Activated T-cell treated with anti-CD3 and anti-CD28 coated beads, Interleukin-2, amount 50 U/mL, for 4 hours (primary cell): Measurements from ENCODE around the gene RSPRY1. TPM values are rescaled to one million over a fixed set of nuclear protein-coding genes. Genes with fewer than 3 reads are reported as not detected.

Source experiments
- ATAC-seq, 2 donors: fragments of 200-7000 bp; cut with Tn5 transposase; one replicate each; pipeline ENCODE4 v1.10.0; 2021
- DNase-seq: peaks from one replicate; pipeline ENCODE4 v3.0.0-alpha.2; 2020
- H3K27me3 Mint-ChIP-seq: one replicate; pipeline ENCODE4 v1.8.0; 2021; ENCODE audit warnings: low read depth, mixed read lengths
- H3K36me3 Mint-ChIP-seq: one replicate; pipeline ENCODE4 v1.8.0; 2022; ENCODE audit warnings: mixed read lengths; ENCODE audit not compliant: insufficient read depth
- H3K4me1 Mint-ChIP-seq: one replicate; pipeline ENCODE4 v1.8.0; 2021; ENCODE audit warnings: low read depth, mixed read lengths
- H3K4me3 Mint-ChIP-seq: one replicate; pipeline ENCODE4 v1.8.0; 2021; ENCODE audit warnings: mild to moderate bottlenecking, moderate library complexity, mixed read lengths
- H3K9me3 Mint-ChIP-seq: one replicate; pipeline ENCODE4 v1.8.0; 2021; ENCODE audit warnings: mixed read lengths
- total RNA-seq, 3 donors: library from RNA; stranded (reverse); gene quantifications; one replicate each; pipeline ENCODE4 v1.2.1, GENCODE V29; 2021

The RSPRY1 gene
- total RNA-seq = 10 to 100 TPM; 30.4 to 33.3 (median 32.4) TPM

DNA sequence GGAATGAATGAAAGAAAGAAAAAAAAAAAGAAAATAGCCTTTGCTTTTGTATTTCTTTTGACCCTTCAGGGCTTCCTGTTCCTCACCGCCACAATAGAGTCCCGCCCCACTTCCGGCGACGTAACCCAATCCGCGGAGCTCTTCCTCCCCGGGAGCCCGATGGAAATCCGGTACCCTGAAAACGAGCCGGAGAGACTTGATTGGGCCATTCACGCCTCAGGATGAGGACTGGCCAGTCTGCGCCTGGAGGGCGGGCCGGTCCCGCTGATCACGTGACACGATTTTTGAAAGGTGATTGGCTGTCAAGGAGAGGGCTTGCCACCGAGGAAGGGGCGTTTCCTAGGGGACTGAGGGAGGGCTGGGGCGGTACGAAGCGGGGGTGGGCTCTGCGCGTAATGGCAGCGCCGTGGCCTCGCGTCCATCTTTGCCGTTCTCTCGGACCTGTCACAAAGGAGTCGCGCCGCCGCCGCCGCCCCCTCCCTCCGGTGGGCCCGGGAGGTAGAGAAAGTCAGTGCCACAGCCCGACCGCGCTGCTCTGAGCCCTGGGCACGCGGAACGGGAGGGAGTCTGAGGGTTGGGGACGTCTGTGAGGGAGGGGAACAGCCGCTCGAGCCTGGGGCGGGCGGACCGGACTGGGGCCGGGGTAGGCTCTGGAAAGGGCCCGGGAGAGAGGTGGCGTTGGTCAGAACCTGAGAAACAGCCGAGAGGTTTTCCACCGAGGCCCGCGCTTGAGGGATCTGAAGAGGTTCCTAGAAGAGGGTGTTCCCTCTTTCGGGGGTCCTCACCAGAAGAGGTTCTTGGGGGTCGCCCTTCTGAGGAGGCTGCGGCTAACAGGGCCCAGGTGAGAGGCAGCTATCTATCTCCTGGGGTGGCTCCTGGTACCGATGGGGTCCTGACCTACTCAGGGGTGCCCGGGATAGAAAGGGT lies at the start of gene RSPRY1, which contains the start of gene PSME3IP1:
RSPRY1 (plus strand) TSS at position 385 of the 927 bp plus-strand sequence. CDS start 18,330 bp downstream, outside the sequence.
PSME3IP1 (minus strand) TSS at position 95 of the 927 bp plus-strand sequence. CDS start 12,185 bp downstream, outside the sequence.
- Mint-ChIP-seq H3K36me3 (peaks cover 2% of the 10 kb centered on the region), H3K4me3 (peak within 1 kb of the TSS; percentile 98), H3K4me1 (peaks cover 44% of the 10 kb centered on the region), H3K9me3 (no peaks in the 10 kb centered on the region), H3K27me3 (no peaks in the 10 kb centered on the region)
- ATAC-seq (peak; percentile 94 to 95), DNase-seq (peak; percentile 97)

DNA sequence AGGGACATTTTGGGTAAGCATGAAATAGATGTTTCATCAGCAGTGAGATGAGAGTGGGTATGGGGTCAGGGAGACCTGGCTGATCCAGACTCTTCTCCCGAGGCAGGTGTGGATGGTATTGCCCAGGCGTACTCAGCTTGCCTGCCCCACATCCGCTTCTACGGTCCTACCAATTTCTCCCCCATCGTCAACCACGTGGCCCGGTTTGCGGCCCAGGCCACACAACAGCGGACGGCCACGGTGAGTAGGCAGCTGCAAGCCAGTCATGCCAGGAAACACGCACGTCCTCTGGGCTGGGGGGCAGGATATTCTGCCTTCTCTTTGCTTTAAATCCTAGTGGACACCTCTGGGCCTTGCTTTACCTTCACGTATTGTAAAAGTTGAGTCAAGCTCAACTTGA lies 49.1 kb upstream of the RSPRY1 start:
- no peaks in the 10 kb centered on the region for H3K36me3 Mint-ChIP-seq
- no peak overlapping the region for H3K4me3 Mint-ChIP-seq
- H3K4me1 Mint-ChIP-seq = peaks cover 72% of the 10 kb centered on the region
- H3K9me3 Mint-ChIP-seq = no peaks in the 10 kb centered on the region
- H3K27me3 Mint-ChIP-seq = no peaks in the 10 kb centered on the region
- no peak for ATAC-seq
- DNase-seq = no peak

DNA sequence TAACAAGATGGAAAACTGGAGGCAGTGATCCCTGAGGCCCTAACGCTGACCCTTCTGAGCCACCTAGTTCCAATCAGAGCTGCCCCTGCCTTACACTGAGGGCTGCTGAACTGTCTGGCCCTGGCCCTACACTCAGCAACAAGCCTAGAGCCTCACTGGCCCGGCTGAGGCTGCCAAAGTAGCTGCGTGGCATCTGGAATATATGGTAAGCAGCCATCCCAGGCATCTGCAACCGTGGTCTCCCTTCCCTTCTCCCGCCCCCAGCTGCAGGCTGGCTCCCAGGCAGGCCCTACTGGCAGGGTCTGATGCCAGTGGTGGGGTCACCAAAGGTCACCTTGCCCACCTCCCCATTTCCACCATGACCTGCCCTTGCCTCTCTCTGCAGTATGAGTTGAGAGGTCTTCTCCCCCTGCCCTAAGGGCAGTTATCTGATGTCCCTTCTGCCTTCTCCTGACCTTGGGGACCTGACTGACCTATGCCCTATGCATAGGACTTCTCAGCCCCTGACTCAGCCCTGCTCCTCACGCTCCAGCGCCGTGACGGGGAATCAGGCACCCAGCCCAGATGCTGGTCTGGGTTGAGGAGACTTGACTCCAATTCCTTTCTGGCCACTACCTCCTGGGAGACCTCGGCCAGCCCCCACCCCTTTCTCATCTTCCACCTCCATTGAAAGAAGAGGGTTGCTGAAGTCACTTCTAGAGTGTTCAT lies 48.4 kb upstream of the RSPRY1 start:
- Mint-ChIP-seq H3K36me3 (no peaks in the 10 kb centered on the region), H3K4me1 (peaks cover 73% of the 10 kb centered on the region), H3K4me3 (no peak overlapping the region), H3K27me3 (no peaks in the 10 kb centered on the region), H3K9me3 (no peaks in the 10 kb centered on the region)
- DNase-seq (no peak), ATAC-seq (no peak)

DNA sequence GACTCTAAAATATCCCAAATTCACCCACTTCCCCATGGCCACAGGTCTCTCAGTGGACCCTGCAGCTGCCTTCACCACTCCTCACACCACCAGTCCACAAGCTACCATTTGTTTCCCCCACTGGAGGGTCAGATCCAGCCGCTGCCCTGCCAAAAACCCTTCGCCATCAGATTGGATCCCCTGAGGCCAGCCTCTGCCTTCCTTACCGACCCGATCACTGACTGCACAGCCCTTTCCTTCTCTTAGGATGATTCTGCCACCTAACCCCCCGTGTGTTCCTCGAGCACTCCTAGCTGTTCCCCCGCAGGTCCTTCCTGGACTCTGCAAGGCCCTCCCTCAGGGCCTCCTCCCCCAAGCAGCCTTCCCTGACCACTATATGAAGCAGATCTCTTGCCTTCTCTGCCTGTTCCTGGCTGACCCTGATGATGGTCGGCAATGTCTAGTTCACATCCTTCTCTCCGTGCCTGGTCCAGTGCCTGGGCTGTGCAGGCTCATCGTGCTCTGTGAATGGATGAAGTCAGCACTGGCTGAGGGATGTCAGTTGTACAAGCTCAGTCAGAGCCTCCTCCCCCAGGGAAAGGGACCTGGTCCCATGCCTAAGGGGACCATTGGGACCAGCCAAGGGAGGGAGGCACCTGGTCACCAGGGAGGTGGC lies 47.7 kb upstream of the RSPRY1 start:
- ATAC-seq (no peak), DNase-seq (no peak)
- Mint-ChIP-seq H3K36me3 (no peaks in the 10 kb centered on the region), H3K4me1 (peaks cover 76% of the 10 kb centered on the region), H3K27me3 (no peaks in the 10 kb centered on the region), H3K9me3 (no peaks in the 10 kb centered on the region), H3K4me3 (no peak overlapping the region)

DNA sequence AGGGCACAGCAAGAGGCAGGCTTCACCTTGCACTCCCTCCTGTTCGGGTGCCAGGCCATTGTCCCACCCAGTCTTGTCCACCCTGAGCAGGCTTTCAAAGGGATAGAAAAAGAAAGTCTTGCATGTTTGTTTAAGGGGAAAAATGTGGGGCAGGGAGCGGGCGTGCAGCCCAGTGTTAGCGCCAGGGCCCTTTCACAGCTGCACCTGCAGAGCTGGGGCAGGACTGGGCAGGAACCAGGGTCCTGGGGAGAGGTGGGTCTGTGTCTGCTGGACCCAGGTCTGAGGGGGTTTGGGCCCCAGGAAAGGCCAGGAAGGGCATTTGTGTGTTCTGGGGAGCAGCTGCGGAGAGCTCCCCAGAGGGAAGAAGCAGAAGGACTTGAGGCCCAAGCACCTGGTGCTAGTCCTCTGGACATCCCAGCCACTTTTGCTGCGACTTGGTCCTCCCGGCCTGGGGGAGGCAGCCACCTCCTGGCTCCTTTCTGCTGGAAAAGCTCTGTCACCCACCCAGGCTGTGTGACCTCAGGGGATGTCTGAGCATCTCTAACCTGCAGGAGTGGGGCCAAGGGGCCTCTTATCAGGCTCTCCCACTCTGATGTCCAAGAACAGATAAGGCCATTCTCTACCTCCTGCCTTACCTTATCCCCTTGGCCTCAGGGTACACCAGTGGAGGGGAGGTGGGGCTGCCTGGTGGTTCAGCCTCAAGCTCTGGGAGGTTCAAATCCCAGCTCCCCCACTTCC lies 45.0 kb upstream of the RSPRY1 start:
- no peak for DNase-seq
- peak; percentile 2 to 8 for ATAC-seq

DNA sequence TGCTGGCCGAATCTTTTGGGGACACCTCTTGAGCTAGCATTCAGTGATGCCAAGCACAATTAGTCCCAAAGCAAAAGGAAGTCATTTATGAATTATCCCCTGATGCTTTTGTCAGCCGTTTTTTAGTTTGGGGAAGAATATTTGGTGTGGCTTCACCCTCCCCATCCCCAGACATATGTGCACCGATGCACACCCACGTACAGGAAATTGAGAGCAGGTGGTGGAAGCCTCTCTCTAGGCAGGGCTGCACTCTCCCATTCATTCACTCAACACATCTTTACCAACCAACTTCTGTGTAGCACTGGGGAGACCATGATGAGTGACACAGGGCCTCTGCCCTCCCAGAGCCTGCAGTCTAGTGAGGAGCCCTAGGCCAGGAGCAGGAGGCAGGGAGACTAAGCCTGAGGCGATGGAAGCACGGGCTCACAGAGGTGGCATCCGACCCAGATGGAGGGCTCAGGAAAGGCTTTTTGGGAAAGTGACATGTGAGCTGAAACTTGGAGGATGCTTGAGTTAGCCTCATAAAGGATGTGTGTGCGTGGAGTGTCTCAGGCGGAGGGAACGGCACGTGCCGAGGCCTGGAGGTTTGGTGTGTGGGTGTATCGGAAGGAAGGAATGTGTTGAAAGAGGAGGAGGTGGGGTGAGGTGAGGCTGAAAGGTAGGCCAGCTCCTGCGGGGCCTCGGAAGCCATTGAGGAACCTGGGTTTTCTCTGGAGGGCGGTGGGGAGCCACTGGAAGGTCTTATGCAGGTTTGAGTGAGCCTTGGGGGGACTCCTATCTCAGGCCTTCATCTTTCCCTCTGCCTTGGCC lies 44.1 kb upstream of the RSPRY1 start:
- Mint-ChIP-seq H3K4me3 (no peak overlapping the region), H3K36me3 (no peaks in the 10 kb centered on the region), H3K27me3 (no peaks in the 10 kb centered on the region), H3K9me3 (no peaks in the 10 kb centered on the region), H3K4me1 (peaks cover 56% of the 10 kb centered on the region)
- DNase-seq (peak; percentile 24), ATAC-seq (peak; percentile 74 to 75)

More for the DNA sequence above, 45.0 kb upstream of the RSPRY1 start:
- peaks cover 59% of the 10 kb centered on the region for H3K4me1 Mint-ChIP-seq
- H3K4me3 Mint-ChIP-seq = no peak overlapping the region
- H3K36me3 Mint-ChIP-seq = no peaks in the 10 kb centered on the region
- no peaks in the 10 kb centered on the region for H3K9me3 Mint-ChIP-seq
- H3K27me3 Mint-ChIP-seq = no peaks in the 10 kb centered on the region

DNA sequence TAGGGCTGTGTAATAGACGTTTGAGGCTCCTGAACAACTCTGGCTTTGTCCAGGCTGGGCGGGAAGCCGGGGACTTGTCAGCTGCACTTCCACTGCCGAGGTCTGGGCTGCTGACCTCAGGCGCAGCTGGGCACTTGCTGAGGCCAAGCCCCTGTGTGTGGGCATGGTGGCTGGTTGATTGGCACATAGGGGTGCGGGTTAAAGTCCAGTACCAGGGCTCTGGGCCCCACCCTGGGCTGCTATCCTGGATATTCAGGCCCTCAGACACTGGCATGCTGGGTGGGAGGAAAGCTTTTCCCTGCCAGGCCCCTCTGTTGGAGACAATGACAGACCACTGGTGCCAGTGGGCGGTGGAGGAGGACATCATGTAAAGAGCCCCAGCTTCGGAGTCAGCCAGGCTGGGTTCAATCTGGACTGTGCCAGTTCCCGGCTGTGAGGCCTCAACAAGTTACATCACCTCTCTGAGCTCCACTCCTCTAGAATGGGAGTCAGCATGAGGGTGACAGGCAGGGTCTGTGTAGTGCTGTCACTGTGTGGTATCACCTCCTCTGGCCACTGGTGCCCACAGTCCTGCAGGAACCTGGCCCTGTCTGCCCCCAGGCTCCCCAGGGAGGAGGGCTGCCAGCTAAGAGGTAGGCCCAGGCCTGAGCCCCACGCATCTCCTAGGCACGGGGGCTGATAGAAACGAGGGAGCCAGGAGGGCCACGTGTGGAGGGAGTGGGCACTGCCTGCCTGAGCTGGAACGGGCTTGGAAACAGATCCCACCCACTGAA lies 42.8 kb upstream of the RSPRY1 start:
- no peaks in the 10 kb centered on the region for H3K36me3 Mint-ChIP-seq
- DNase-seq (no peak), ATAC-seq (no peak)
- peaks cover 55% of the 10 kb centered on the region for H3K4me1 Mint-ChIP-seq
- H3K27me3 Mint-ChIP-seq = no peaks in the 10 kb centered on the region
- H3K9me3 Mint-ChIP-seq = no peaks in the 10 kb centered on the region
- H3K4me3 Mint-ChIP-seq = no peak overlapping the region

DNA sequence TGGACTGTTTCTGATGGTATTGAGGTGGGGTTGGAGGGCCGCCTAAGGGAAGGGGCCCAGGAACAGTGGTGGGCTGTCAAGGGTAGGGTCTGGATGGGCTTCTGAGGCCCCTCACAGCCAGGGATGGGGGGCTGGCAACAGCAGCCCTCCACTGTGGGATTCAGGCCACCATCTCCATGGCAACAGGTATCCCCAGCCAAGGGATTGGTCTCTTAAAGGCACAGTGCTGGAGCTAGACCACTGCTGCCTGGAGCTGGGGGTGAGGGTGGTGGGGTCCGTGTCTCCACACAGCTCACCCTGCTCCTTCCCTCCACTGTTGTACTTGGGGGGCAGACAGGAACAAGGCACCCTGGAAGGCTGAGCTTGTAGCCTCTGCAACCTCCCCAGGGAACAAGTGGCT lies 42.1 kb upstream of the RSPRY1 start:
- H3K4me1 Mint-ChIP-seq = peaks cover 49% of the 10 kb centered on the region
- no peak for ATAC-seq
- no peak overlapping the region for H3K4me3 Mint-ChIP-seq
- H3K27me3 Mint-ChIP-seq = no peaks in the 10 kb centered on the region
- no peaks in the 10 kb centered on the region for H3K9me3 Mint-ChIP-seq
- no peak for DNase-seq
- H3K36me3 Mint-ChIP-seq = no peaks in the 10 kb centered on the region

DNA sequence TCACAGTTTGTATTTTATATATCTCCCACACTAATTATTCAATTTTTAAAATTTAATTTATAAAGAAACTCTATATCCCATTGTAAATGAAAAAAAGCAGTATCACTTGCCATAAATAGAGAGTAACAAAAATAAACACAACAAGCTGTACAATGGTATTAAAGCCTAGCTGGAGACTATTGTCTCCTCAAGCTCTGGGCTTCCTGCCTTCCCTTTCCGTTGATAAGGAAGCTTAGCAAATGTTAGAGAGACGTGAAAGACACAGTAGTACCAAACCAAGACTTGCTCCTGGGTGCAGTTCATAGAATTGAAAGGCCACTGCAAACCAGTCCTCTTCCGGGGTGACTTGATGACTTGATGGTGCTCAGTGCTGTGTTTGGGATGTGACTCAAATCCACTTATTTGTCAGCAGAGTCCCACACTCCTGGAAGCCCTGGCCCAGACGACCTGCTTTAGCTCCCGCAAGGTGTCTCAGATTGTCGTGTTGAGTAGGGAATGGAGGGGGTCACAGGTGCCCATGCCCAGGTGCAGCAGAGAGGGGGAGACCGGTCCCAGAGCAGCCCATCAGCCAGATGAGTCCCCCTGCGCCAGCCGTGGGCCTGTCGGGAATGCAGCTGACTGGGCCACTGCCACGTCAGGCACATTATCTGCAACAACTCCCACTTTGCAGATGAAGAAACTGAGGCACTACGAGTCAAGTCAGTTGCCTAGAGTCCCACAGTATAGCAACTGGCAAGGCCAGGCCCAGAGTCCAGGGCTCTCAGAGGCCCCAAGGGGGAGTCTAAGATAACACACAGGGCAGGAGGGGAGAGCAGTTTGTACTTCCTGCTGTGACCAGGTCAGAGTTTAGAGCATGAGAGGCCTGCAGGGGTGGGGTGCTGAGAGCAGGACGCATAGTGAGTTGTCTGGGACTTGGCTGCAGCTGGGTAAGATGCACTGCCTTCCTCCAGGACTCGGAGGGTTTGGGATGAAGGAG lies 40.8 kb upstream of the RSPRY1 start:
- Mint-ChIP-seq H3K36me3 (no peaks in the 10 kb centered on the region), H3K4me3 (no peak overlapping the region), H3K9me3 (no peaks in the 10 kb centered on the region), H3K4me1 (peaks cover 40% of the 10 kb centered on the region), H3K27me3 (no peaks in the 10 kb centered on the region)
- no peak for ATAC-seq
- no peak for DNase-seq

DNA sequence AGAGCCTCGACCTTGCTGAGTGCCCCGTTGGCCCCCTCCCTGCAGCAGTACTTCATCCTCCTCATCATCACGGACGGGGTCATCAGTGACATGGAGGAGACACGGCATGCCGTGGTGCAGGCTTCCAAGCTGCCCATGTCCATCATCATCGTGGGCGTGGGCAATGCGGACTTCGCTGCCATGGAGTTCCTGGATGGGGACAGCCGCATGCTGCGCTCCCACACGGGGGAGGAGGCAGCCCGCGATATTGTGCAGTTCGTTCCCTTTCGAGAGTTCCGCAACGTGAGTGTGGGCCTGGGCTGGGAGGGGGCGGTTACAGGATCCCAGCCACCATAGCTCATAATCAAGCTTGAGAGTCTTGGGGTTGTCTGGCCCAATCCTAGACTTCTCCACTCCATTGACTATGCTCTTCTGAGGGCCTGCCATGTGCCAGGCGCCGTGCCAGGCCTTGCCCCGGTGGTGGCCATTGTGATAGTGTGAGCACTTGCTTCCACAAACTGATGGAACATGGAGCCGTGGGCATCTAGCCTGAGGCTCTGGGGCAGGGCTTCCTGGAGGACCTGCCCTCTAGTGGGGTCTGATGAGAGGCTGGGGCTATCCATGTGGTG lies 40.0 kb upstream of the RSPRY1 start:
- H3K36me3 Mint-ChIP-seq = no peaks in the 10 kb centered on the region
- H3K4me3 Mint-ChIP-seq = no peak overlapping the region
- no peaks in the 10 kb centered on the region for H3K9me3 Mint-ChIP-seq
- peaks cover 34% of the 10 kb centered on the region for H3K4me1 Mint-ChIP-seq
- no peaks in the 10 kb centered on the region for H3K27me3 Mint-ChIP-seq
- DNase-seq = no peak
- ATAC-seq = no peak

DNA sequence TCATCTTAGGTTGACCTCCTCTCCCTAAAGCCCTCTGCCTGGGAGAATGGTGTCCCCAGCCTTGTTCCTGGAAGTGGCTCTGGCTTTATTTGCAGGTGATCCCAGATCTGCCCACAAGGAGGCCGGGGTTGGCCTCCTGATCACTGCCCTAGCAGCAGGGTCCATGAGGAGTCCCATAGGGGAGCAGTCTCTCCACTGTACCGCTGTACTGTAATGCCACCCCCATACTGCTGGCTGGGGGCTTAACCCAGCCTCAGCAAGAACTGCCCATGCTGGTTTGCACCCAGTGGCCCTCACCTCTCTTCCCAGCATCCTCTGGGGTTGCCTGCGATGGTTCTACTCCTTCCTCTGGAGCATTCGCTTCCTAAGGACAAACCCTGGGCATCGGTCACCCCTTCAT lies 39.4 kb upstream of the RSPRY1 start:
- DNase-seq (no peak), ATAC-seq (no peak)
- H3K36me3 Mint-ChIP-seq = no peaks in the 10 kb centered on the region
- H3K4me1 Mint-ChIP-seq = peaks cover 30% of the 10 kb centered on the region
- no peaks in the 10 kb centered on the region for H3K9me3 Mint-ChIP-seq
- H3K27me3 Mint-ChIP-seq = no peaks in the 10 kb centered on the region
- no peak overlapping the region for H3K4me3 Mint-ChIP-seq
